Pulmonary artery endothelial cell (primary cell): ENCODE measurements around the gene RNASET2. TPM values are rescaled to one million over a fixed set of nuclear protein-coding genes. Genes with fewer than 3 reads are reported as not detected.
"Not testable (repeated sequence)": the region's sequence is repeated elsewhere in the genome, so short reads cannot be mapped to it uniquely, and the experiment has no call there.

Source experiments
- DNase-seq: peaks from one replicate; pipeline ENCODE4 v3.0.0-alpha.2; 2011; ENCODE audit warnings: low read depth, low spot score
- total RNA-seq: library from RNA; depleted of rRNA; stranded (reverse); fragments of >200 nt; gene quantifications from 2 replicates; pipeline ENCODE4 v1.2.3, GENCODE V29; 2014

RNASET2 gene
- total RNA-seq, 1 donor from 2014 or later = 15.4 TPM

GRCh38 chr6:166903027-166903426 is 53.3 kb downstream of the RNASET2 start:
- no peak for DNase-seq

GRCh38 chr6:166902211-166902755 is 54.1 kb downstream of the RNASET2 start:
- DNase-seq = no peak

- DNase-seq = no peak
Observed at GRCh38 chr6:166901626-166902025, 54.7 kb downstream of the RNASET2 start.

GRCh38 chr6:166900956-166901607 is 55.3 kb downstream of the RNASET2 start:
- no peak for DNase-seq

- DNase-seq = no peak
Observed at GRCh38 chr6:166900130-166900708, 56.1 kb downstream of the RNASET2 start.

GRCh38 chr6:166898910-166899309 is 57.4 kb downstream of the RNASET2 start:
- no peak for DNase-seq

GRCh38 chr6:166894614-166895013 is 61.7 kb downstream of the RNASET2 start:
- not testable (repeated sequence) for DNase-seq

GRCh38 chr6:166892472-166892871 is 63.9 kb downstream of the RNASET2 start:
- DNase-seq = not testable (repeated sequence)

GRCh38 chr6:166886773-166887172 is 69.6 kb downstream of the RNASET2 start:
- DNase-seq = not testable (repeated sequence)

GRCh38 chr6:166884958-166885357 is 71.4 kb downstream of the RNASET2 start:
- DNase-seq = not testable (repeated sequence)

- no peak for DNase-seq
Observed at GRCh38 chr6:166879594-166879993, 76.8 kb downstream of the RNASET2 start.

Other genes starting within 250 kb of the RNASET2 start
- 11.1 and 25.0 TPM in 2 replicates for gene CEP43, start 42.8 kb upstream of the RNASET2 start, total RNA-seq
- not detected in 2 replicates for gene CCR6, start 166.5 kb upstream of the RNASET2 start, total RNA-seq
- gene GPR31, start 201.4 kb upstream of the RNASET2 start, total RNA-seq = not detected in 2 replicates